GM13976 (cell line): ENCODE data around the gene PRELID3B.

Experiments used
- DNase-seq: peaks from one replicate; pipeline ENCODE4 v3.0.0; 2012; ENCODE audit warnings: low spot score
- in situ Hi-C: fragments of 300-500 bp; cut with MboI; formaldehyde crosslinking; loops from one replicate; pipeline ENCODE4 v1.12.0; 2022; ENCODE audit warnings: low sequenced_read_pairs, mixed read lengths, inconsistent platforms; ENCODE audit not compliant: unreplicated experiment
- TF ChIP-seq, protein P1 (sequence below): IDR thresholded peaks from 2 replicates; pipeline ENCODE4 v1.5.1; 2012; ENCODE audit warnings: borderline replicate concordance, mild to moderate bottlenecking; ENCODE audit not compliant: insufficient read depth; ENCODE audit errors: extremely low read depth, missing control alignments, control extremely low read depth

The PRELID3B gene

DNA sequence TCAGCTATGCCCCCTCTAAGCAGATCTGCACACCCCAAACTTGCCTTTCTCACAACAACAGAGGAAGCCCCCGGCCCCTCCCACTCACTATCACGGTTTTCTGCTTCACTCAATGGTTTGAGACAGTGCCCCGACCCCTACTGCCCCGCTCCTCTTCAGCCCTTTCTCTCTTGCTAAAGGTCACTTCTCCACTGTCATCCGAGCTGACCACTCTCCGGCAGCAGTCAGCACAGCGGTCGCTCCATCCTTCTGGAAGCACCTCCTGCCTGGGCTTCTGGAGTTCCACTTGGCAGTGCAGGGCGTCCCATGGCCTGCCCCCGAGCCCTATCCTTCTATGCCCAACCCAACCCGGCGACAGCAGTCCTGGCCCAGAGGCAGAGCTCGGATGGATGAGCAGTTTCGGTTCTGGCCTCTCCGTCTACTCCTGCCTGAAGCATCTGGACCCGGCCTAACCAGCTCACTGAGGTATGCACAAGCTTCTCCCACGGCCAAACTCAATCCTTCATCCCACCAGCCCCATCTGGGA is 39.6 kb downstream of the PRELID3B start:
- in situ Hi-C loops, result no loop called here
- TF ChIP-seq, protein P1, sequence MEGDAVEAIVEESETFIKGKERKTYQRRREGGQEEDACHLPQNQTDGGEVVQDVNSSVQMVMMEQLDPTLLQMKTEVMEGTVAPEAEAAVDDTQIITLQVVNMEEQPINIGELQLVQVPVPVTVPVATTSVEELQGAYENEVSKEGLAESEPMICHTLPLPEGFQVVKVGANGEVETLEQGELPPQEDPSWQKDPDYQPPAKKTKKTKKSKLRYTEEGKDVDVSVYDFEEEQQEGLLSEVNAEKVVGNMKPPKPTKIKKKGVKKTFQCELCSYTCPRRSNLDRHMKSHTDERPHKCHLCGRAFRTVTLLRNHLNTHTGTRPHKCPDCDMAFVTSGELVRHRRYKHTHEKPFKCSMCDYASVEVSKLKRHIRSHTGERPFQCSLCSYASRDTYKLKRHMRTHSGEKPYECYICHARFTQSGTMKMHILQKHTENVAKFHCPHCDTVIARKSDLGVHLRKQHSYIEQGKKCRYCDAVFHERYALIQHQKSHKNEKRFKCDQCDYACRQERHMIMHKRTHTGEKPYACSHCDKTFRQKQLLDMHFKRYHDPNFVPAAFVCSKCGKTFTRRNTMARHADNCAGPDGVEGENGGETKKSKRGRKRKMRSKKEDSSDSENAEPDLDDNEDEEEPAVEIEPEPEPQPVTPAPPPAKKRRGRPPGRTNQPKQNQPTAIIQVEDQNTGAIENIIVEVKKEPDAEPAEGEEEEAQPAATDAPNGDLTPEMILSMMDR, result no peak
- DNase-seq, result no peak

DNA sequence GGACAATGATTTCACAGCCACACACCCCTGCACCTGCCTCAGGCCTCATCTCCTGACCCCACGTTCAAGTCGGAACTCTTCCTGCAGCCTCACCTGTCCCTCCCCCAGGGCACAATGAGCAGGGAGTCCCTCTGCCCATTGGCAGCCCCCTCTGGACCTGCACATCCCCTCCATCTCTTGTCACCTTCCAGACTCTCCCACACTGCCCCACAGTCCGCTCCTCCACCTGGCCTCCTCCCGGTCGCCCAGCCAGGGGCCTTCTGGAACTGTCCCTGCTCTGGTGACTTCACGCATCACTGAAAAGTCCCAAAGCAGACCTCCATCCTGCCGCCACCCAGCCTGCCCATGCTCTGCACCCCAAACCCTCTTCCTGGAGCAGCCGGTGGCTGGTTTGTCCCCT is 40.2 kb downstream of the PRELID3B start:
- TF ChIP-seq, protein P1, result no peak
- in situ Hi-C loops, result no loop called here
- DNase-seq, result no peak

DNA sequence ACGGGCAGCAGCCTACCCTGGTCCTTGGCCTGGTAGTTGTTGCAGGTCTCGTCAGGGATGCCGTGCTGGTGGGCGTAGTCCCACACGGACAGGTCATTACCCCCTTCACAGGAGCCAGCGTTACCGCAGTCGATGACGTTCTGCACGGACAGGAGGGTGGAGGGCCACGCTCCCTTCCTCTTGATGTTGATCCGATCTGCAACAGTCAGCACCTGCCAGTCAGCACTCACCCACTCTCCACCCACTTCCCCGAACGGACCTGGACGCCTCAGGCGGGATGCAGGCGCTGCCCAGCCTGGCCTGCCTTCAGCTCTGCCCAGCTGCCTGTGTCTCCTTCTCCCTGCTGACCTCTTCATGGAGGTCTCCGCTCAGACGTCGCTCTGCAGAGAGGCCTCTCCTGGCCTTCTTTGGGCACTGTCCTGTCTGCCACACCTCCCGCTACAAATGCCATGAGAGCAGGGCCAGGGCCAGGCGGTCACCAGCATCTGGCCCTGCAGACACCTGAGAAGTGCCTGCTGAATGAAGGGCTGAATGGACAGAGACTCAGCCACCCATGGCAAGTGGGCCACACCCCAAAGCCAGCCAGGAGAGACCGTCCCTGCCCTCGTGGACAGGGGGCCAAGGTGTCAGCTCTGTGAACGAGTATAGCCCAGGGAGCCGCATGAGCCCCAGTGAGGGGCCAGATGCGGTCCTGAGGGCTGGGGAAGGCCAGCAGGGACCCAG is 41.0 kb downstream of the PRELID3B start:
- in situ Hi-C loops, result no loop called here
- TF ChIP-seq, protein P1, result no peak
- no peak for DNase-seq

DNA sequence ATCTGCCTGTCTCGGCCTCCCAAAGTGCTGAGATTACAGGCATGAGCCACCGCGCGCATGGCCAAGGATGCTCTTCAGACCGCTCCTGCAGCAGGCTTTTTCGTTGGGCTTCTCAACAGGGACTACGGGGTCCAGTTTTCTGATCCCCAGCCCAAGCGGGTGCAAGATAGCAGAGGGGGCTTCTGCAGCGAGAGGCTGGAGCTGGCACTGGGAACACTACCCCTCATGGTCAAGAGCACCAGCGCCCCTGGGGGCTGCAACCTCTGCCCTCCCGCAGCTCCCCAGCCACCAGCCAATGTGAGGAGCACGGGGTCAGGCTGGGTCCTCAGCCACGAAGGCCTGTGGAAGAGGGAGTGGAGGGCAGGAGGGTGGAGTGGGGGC is 41.5 kb downstream of the PRELID3B start:
- in situ Hi-C loops, result no loop called here
- no peak for DNase-seq
- TF ChIP-seq, protein P1, result no peak

DNA sequence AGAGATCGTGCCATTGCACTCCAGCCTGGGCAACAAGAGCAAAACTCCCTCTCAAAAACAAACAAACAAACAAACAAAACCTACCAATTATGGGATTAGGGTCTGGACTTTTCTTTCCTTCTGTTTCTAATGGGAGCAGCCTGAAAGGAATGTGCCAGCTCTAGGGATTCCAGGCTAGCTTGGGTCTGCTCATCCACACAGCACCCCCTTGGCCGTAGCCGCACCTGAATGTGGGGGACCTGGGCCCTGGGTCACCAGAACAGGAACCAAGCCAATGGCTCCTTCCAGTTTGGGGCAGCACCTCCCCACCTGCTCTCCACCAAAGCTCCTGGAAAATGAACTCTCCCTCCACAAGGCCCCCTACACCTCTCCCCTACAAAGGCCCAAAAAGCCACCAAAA is 42.3 kb downstream of the PRELID3B start:
- in situ Hi-C loops, result no loop called here
- no peak for DNase-seq
- TF ChIP-seq, protein P1, result no peak

DNA sequence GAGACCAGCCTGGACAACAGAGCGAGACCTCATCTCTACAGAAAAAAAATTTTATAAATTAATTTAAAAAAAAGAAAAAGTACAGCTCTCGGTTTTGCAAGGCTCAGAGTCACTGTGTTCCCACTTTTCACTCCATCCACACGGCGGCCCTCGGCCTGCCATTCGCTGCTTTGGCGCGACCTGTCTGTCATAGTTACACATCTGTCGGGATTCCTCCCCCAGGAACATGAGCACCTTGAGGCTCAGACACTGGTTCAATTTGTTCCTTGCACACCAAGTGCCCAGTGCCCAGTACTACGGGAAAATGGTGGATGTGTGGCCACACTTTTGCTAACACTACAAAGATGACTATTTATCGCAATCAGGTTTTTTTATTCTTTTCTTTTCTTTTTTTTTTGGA is 43.9 kb downstream of the PRELID3B start:
- TF ChIP-seq, protein P1, result no peak
- DNase-seq, result no peak
- in situ Hi-C loops, result no loop called here
